ENCODE results near the gene POLD1. TPM values are rescaled to one million over a fixed set of nuclear protein-coding genes. Genes with fewer than 3 reads are reported as not detected.
"Not testable (repeated sequence)": the region's sequence is repeated elsewhere in the genome, so short reads cannot be mapped to it uniquely, and the experiment has no call there.

POLD1 gene
- total RNA-seq (13.0 TPM), polyA plus RNA-seq (18.4 TPM)

DNA sequence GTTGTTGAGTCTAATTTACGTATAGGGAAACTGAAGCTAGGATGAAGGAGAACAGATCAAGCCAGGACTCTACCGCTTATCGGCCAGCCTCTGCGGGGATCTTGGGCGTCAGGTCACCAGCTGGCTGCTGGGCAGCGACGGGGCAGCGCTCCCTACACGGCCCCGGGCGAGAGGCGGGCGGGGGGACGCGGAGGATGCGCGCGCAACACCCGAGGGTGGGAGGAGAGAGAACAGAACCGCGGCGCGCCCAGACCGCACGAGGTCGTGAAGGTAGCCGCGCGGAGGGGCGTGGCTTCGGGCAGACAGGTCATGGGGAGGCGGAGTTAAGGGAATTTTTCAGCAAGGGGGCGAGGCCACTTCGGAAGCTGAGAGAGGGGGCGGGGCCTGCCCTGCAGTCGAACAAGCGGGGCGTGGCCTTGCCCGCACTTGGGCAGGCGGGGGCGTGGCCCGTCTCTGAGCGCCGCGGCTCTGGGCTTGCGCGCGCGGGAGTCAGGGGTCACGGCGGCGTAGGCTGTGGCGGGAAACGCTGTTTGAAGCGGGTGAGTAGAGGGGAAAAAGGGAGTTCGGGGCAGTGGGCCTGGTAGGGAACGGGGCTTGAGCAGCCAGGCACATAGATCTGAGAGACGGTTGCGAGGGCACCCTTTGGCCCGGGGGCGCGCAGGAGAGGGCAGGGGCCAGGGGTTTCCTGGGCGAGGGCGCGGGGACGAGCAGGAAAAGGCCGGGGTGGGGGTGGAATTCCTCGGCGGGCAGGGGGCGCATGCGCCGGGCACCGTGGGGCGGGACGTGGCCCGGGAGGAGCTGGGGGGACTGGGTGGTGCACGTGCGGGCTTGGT, at the start of gene POLD1:
POLD1 (plus strand) TSS at position 496 of the 833 bp plus-strand sequence. CDS start 14,505 bp downstream, outside the sequence.
- DNase-seq (ENCODE audit: extremely low spot score) = peak; percentile 93
- Histone ChIP-seq H3K4me3 (ENCODE audit: low read depth, low read length) (peak within 1 kb of the TSS; percentile 68), H3K36me3 (ENCODE audit: insufficient read depth) (peaks cover 4% of the 10 kb centered on the region), H3K4me1 (ENCODE audit: insufficient read depth) (no peaks in the 10 kb centered on the region), H3K27ac (ENCODE audit: low read depth) (peak within 1 kb of the TSS; percentile 73)
- WGBS = under 1% methylated on average over 78 of the region's 78 CpGs

DNA sequence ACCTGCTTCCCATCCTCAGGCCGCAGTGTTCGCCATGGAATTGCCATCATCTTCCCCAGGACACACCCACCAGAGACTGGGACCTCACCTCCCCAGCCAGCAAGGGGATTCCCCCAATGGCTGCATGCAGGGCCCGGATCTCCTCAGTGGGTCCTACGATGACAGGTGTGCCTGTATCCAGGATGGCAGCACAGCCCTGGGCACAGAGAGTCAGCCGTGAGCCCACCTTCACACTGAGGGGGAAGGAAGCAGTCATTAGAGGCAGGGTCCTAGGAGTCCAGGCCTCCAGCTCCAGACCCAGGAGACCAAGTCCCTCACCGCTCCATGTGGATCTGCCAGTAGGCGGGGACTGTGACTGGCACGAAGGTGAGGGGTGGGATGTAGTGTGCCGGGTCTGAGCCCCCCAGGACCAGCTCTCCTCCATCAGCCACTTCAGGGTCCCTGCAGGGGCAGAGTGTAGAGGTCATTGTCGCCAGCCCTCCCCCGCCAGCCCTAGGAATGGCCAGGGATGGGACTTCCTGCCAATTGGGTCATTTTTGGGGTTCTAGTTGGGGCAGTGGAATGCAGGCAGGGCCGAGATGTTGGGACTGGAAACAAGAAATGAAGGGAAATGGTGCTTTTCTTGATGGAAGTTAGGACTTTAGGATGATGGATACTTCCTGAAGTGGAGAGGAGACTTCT, 49.3 kb upstream of the POLD1 start:
- no peak overlapping the region for H3K27ac ChIP-seq (ENCODE audit: low read depth)
- H3K4me1 ChIP-seq (ENCODE audit: insufficient read depth) = no peaks in the 10 kb centered on the region
- DNase-seq (ENCODE audit: extremely low spot score) = no peak
- no peak overlapping the region for H3K4me3 ChIP-seq (ENCODE audit: low read depth, low read length)
- 94% methylated on average over 12 of the region's 12 CpGs for WGBS
- H3K36me3 ChIP-seq (ENCODE audit: insufficient read depth) = no peaks in the 10 kb centered on the region

DNA sequence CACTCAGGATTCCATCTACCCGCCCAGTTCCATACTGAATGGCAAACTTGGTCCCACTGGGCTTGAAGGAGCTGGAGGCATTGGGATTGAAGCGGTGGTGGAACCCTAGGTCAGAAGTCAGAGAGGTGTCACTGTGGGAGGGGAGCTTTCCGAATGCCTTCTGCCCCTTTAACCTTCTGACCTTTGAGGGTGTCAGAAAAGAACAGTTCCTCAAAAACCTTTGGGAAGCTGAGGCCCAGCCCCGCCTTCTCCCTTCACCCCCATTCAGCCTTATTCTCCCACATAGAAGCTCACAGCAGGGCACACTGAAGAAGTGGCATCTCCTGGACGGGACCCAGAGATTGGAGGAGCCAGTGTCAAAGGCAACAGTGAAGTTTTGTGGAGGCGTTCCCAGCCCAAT, 47.1 kb upstream of the POLD1 start:
- WGBS = 83% methylated on average over 6 of the region's 6 CpGs
- H3K27ac ChIP-seq (ENCODE audit: low read depth); H3K4me1 ChIP-seq (ENCODE audit: insufficient read depth); H3K36me3 ChIP-seq (ENCODE audit: insufficient read depth); DNase-seq (ENCODE audit: extremely low spot score); H3K4me3 ChIP-seq (ENCODE audit: low read depth, low read length): not testable (repeated sequence)

DNA sequence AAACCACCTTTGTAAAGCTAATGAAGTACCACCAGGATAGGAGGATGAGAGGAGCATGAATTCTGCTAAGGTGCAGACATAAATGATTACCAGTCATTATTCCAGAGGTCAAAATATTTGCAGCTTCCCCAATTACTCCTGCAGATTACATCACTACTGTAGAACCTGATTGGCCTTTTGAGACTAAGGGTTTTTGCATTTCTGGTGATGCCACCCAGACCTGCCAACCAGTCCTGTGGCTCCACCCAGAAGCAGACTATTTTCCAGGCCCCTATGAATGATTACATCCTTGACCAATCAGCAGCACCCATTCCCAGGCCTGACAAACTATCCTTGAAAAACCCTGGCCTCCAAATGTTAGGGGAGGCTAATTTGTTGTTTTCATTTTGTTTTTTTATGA, 43.8 kb upstream of the POLD1 start:
- Histone ChIP-seq H3K4me3 (ENCODE audit: low read depth, low read length) (no peak overlapping the region), H3K27ac (ENCODE audit: low read depth) (no peak overlapping the region), H3K36me3 (ENCODE audit: insufficient read depth) (no peaks in the 10 kb centered on the region), H3K4me1 (ENCODE audit: insufficient read depth) (no peaks in the 10 kb centered on the region)
- DNase-seq (ENCODE audit: extremely low spot score) = no peak

DNA sequence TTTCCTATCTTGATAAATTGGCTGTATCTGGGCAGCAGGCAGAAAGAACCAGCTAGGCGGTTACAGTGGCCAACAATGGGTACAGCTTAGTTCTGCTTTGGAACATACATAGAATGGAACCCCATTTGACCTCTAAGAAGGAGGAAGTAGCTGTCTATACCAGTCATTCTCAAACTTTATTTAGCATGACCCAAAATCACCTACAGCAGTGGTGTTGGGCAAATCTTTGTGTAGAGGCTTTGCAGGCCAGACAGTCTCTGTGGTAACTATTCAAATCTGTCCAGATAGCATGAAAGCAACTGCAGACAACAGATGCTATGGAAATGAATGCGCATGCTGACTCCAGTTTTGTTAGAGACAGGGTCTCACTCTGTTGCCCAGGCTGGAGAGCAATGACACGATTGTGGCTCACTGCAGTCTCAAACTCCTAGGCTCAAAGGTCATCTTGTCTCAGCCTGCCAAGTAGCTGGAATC, 43.0 kb upstream of the POLD1 start:
- Histone ChIP-seq H3K27ac (ENCODE audit: low read depth) (no peak overlapping the region), H3K36me3 (ENCODE audit: insufficient read depth) (no peaks in the 10 kb centered on the region), H3K4me3 (ENCODE audit: low read depth, low read length) (no peak overlapping the region), H3K4me1 (ENCODE audit: insufficient read depth) (no peaks in the 10 kb centered on the region)
- 88% methylated on average over 3 of the region's 3 CpGs for WGBS
- no peak for DNase-seq (ENCODE audit: extremely low spot score)

DNA sequence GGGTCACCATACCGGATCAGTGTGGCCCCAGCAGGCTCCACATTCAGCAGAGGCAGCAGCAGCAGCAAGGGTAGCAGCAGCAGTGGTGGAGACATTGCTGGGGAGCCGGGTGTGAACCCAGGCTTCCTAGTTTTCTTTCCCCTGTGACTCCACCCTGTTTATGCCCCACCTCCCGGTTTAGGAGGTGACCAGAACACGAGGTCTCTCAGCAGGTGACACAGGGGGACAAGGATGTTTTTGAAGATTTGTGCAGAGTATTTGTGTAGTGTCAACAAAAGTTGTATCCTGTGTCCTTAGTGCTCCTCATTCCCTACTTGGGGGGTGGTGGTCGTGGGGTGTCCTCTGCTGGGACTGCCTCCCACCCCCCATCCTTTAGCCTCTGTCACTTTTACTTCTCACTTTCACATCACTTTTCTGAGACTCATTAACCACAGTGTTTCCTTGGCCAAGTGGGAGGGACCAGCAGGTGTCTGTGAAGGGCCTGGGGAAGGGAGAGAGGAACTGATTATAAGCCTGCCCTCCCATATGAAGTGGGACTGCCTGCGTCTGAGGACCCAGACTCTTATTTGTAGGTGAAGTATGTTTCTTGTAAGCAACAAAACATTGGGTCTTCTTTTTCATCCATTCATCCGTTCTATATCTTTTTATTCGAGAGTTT, 39.4 kb upstream of the POLD1 start:
- Histone ChIP-seq H3K4me3 (ENCODE audit: low read depth, low read length) (no peak overlapping the region), H3K36me3 (ENCODE audit: insufficient read depth) (no peaks in the 10 kb centered on the region), H3K4me1 (ENCODE audit: insufficient read depth) (no peaks in the 10 kb centered on the region), H3K27ac (ENCODE audit: low read depth) (no peak overlapping the region)
- 76% methylated on average over 8 of the region's 8 CpGs for WGBS
- DNase-seq (ENCODE audit: extremely low spot score) = no peak

DNA sequence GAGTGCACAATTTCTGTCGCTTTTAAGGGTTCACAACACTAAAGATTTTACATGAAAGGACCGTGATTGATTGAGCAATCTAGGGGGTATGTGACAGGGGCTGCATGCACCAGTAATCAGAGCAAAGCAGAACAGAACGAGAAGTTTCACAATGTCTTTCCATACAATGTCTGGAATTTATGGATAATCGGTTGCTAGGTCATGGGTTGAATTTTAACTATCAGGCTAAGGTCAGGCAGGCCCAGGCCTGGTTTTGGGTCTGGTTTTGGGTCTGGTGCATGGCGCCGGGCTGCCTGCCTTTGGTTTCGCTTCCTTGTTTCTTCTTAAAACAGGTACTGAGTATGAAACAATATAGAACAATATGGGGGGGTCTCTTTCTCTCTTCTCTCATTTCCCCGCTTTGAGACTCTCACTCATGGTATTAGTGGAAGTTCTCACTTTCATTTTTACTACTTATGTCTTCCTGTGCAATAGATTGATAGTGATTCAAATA, 37.0 kb upstream of the POLD1 start:
- 65% methylated on average over 8 of the region's 8 CpGs for WGBS
- H3K27ac ChIP-seq (ENCODE audit: low read depth) = not testable (repeated sequence)

DNA sequence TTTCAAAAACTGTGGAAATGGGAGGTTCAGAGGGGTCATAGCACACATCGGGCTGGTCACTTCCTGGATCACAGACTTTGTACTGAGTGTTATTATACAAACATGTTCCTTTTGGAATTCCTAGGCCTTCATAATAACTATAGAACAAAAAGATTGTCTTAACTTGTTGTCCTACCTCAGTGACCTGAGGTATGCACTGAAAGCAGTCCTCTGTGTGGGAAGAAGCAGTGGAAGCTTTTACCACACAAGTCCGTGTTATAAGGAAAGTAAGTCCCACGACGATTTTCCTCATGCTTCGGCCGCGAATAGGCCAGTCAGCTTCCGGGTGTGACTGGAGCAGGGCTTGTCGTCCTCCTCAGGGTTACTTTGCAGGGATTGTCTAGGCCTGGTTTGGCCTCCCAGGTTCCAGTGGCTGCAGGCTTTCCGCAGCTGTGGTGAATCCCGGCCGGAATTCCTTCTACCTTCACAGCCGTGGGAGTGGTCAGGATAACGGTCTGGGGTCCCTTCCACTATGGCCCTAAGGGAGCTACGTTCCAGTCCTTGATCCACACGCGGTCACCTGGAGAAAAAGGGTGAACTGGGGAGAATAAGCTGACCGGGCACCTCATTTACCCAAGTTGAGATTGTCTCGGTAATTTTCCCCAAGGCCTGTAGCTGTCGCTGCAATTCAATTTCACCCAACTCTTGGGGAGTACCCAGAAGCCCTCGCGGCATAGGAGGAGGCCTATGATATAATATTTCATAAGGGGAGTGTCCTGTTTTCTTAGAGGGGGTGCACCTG, 34.7 kb upstream of the POLD1 start:
- H3K36me3 ChIP-seq (ENCODE audit: insufficient read depth) = no peaks in the 10 kb centered on the region
- H3K27ac ChIP-seq (ENCODE audit: low read depth) = no peak overlapping the region
- no peak for DNase-seq (ENCODE audit: extremely low spot score)
- 64% methylated on average over 22 of the region's 22 CpGs for WGBS
- no peak overlapping the region for H3K4me3 ChIP-seq (ENCODE audit: low read depth, low read length)
- no peaks in the 10 kb centered on the region for H3K4me1 ChIP-seq (ENCODE audit: insufficient read depth)

More for the DNA sequence above, 37.0 kb upstream of the POLD1 start:
- not testable (repeated sequence) for H3K4me1 ChIP-seq (ENCODE audit: insufficient read depth); H3K36me3 ChIP-seq (ENCODE audit: insufficient read depth); H3K4me3 ChIP-seq (ENCODE audit: low read depth, low read length); DNase-seq (ENCODE audit: extremely low spot score)

DNA sequence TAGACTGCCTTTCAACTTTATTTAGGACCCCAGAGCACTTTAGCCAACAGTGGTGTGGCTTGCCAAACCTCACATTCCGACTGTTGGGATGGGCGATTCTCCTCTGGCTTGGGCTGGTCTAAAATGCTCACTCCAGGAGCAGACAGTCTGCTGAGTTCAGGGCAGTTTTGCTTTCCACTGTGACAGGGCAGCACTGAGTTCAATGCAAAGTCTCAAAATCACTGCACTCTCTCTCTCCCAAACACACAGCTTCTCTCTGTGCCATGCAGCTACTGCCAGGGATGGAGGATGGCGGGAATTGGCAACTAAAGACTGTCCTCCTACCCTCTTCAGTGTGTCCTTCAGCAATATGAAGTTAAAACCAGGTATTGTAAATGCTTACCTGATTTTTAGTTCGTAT, 31.9 kb upstream of the POLD1 start:
- DNase-seq (ENCODE audit: extremely low spot score) = no peak
- 34% methylated on average over 4 of the region's 4 CpGs for WGBS
- H3K4me1 ChIP-seq (ENCODE audit: insufficient read depth) = no peaks in the 10 kb centered on the region
- H3K36me3 ChIP-seq (ENCODE audit: insufficient read depth) = no peaks in the 10 kb centered on the region
- no peak overlapping the region for H3K27ac ChIP-seq (ENCODE audit: low read depth)
- no peak overlapping the region for H3K4me3 ChIP-seq (ENCODE audit: low read depth, low read length)

DNA sequence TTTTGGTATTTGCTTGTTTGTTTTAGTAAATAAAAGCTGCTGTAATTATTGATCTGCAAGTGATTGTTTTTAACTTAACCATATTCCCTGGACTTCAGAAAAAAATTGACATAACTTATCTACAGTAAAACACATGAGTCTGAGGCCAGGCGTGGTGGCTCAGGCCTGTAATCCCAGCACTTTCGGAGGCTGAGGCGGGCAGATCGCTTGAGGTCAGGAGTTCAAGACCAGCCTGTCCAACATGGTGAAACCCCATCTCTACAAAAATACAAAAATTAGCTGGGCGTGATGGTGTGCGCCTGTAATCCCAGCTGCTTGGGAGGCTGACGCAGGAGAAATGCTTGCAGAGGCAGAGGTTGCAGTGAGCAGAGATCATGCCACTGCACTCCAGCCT, 30.7 kb upstream of the POLD1 start:
- 80% methylated on average over 7 of the region's 7 CpGs for WGBS
- H3K36me3 ChIP-seq (ENCODE audit: insufficient read depth); H3K27ac ChIP-seq (ENCODE audit: low read depth); H3K4me1 ChIP-seq (ENCODE audit: insufficient read depth); H3K4me3 ChIP-seq (ENCODE audit: low read depth, low read length); DNase-seq (ENCODE audit: extremely low spot score): not testable (repeated sequence)

DNA sequence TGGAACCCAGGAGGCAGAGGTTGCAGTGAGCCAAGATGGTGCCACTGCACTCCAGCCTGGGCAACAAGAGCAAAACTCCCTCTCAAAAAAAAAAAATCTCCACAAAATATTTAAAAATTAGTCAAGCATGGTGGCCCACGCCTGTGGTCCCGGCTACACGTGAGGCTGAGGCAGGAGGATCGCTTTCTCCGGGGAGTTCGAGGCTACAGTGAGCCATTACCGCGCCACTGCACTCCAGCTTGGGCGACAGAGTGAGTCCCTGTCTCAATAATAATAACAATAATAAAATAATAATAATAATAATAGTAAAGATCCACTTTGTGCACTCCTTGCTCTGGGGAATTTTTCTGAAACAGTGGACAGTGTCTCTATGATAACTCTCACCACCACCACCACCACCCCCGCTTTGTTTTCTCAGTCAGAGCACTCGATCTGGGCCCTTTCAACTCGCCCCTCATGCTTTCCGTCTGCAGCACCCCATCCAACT, 27.4 kb upstream of the POLD1 start:
- no peaks in the 10 kb centered on the region for H3K36me3 ChIP-seq (ENCODE audit: insufficient read depth)
- no peak for DNase-seq (ENCODE audit: extremely low spot score)
- H3K4me1 ChIP-seq (ENCODE audit: insufficient read depth) = no peaks in the 10 kb centered on the region
- 36% methylated on average over 13 of the region's 13 CpGs for WGBS
- no peak overlapping the region for H3K27ac ChIP-seq (ENCODE audit: low read depth)
- no peak overlapping the region for H3K4me3 ChIP-seq (ENCODE audit: low read depth, low read length)

DNA sequence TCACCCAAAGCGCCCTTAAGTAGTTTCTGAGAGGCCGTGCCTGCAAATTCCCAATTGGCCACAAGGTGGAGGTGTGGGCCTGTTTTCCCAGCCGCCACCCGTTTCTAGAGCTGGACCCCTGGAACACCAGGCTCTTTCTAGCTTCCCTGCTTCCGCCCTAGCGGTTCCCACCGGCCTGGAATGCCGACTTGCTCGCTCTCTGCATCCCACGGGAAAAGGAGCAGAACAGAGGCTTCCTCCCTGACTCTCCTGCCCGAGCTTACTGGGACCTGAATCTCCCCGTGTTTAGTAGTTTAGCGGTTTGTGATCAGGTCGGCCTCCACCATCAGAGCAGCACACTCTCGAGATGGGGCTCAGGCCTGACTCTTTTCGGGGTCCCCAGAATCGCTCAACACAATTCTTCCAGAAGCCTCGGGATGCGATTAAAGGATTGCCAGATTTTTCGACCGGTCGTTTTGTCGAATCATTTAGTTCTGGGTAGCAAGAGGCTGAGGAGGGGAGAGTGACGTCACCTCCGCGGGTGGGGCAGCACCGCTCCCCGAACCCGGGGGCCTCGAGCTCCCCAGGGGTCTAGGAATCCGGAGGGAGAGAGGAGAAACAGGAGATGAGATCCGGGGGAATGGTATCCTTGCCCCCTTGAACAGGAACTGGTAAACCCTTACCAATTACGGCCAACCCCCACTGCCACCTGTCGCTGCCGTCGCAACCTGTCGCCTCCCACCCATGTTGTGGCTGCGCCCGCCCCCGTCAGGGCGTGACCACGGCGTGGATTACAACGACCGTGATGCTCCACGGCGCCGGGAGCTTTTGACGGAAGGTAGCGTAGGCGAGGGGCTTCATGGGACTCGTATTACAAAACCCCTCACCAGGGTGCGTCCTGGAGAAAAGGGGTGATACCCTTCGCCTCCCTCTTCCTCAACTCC, 26.7 kb upstream of the POLD1 start:
- Histone ChIP-seq H3K4me1 (ENCODE audit: insufficient read depth) (no peaks in the 10 kb centered on the region), H3K4me3 (ENCODE audit: low read depth, low read length) (peak overlapping the region; percentile 10), H3K27ac (ENCODE audit: low read depth) (no peak overlapping the region), H3K36me3 (ENCODE audit: insufficient read depth) (no peaks in the 10 kb centered on the region)
- 15% methylated on average over 54 of the region's 54 CpGs for WGBS
- DNase-seq (ENCODE audit: extremely low spot score) = no peak
